B cell (primary cell): Measurements from ENCODE around the gene SMIM1. TPM values are rescaled to one million over a fixed set of nuclear protein-coding genes. Genes with fewer than 3 reads are reported as not detected.
A peak's percentile ranks its signal among the peaks of the same experiment; 100 is the strongest.

ENCODE experiments used
- ATAC-seq: fragments of 200-7000 bp; cut with Tn5 transposase; one replicate; pipeline ENCODE4 v1.10.0; 2021; ENCODE audit warnings: low read depth, mild to moderate bottlenecking, moderate number of reproducible peaks, moderate library complexity
- CTCF ChIA-PET: fragments of 350-600 bp; sonication (Branson Sonifier 250); formaldehyde crosslinking; loops from one replicate; lab custom pipeline; 2021; ENCODE audit warnings: antibody characterized with exemption, inconsistent platforms; lab: Charles Lee
- POLR2A ChIA-PET: fragments of 350-600 bp; sonication (Branson Sonifier 250); formaldehyde crosslinking; loops from one replicate; lab custom pipeline; 2021; ENCODE audit warnings: antibody characterized with exemption; lab: Charles Lee
- DNase-seq: peaks from one replicate; pipeline ENCODE4 v3.0.0; 2013
- H2AFZ ChIP-seq: 2 replicates; pipeline ENCODE4 v1.6.1; 2012; ENCODE audit warnings: mild to moderate bottlenecking, low read depth, low read length; ENCODE audit not compliant: insufficient read depth, poor library complexity, severe bottlenecking
- H3K27ac ChIP-seq, 2 donors: 1 replicate in 1 of 2; 2 replicates in 1 of 2; pipeline ENCODE4 v1.5.1; 2012 to 2013; ENCODE audit warnings: low read length in 2 of 2, mild to moderate bottlenecking in 2 of 2, moderate library complexity in 1 of 2
- H3K27me3 ChIP-seq, 4 experiments: fragments of 200-600 bp in 1 of 4; sonication (generic) in 1 of 4; replicated peaks in 1 of 4; 1 replicate in 2 of 4; 2 replicates in 2 of 4; pipeline versions ENCODE4 v1.6.1 to v1.7.0; 2013 to 2016; ENCODE audit warnings: low read length in 3 of 4, mild to moderate bottlenecking in 2 of 4, mixed read lengths in 1 of 4, moderate library complexity in 1 of 4; ENCODE audit not compliant: insufficient read depth in 4 of 4, control insufficient read depth in 3 of 4; ENCODE audit errors: control extremely low read depth in 1 of 4
- H3K36me3 ChIP-seq, 2 experiments: replicated peaks in 1 of 2; 1 replicate in 1 of 2; 2 replicates in 1 of 2; pipeline versions ENCODE4 v1.6.1 to v1.7.1; 2013; ENCODE audit warnings: low read length in 1 of 2; ENCODE audit not compliant: insufficient read depth in 2 of 2, control insufficient read depth in 1 of 2; ENCODE audit errors: control extremely low read depth in 1 of 2, extremely low read depth in 1 of 2
- H3K4me1 ChIP-seq, 2 donors: fragments of 200-600 bp in 1 of 2; sonication (generic) in 1 of 2; 1 replicate in 1 of 2; 2 replicates in 1 of 2; pipeline versions ENCODE4 v1.5.1 to v1.6.1; 2013 to 2017; ENCODE audit warnings: low read length in 2 of 2; ENCODE audit not compliant: control insufficient read depth in 2 of 2, insufficient read depth in 2 of 2
- H3K4me2 ChIP-seq: replicated peaks from 2 replicates; pipeline ENCODE3; 2012; ENCODE audit warnings: mild to moderate bottlenecking, low read depth, low read length; ENCODE audit not compliant: poor library complexity, severe bottlenecking
- H3K4me3 ChIP-seq, 5 experiments: fragments of 200-600 bp in 1 of 5; sonication (generic) in 1 of 5; 1 replicate in 3 of 5; 2 replicates in 2 of 5; pipeline versions ENCODE4 v1.5.1 to v1.7.0; 2011 to 2016; ENCODE audit warnings: low read length in 4 of 5, mild to moderate bottlenecking in 4 of 5, low read depth in 2 of 5, control low read depth in 1 of 5, moderate library complexity in 1 of 5; ENCODE audit not compliant: insufficient read depth in 1 of 5; ENCODE audit errors: control extremely low read depth in 1 of 5, extremely low read depth in 1 of 5
- H3K79me2 ChIP-seq: fragments of 200-600 bp; sonication (generic); one replicate; pipeline ENCODE4 v1.6.0; 2016; ENCODE audit warnings: low read length; ENCODE audit not compliant: control insufficient read depth, insufficient read depth
- H3K9ac ChIP-seq: fragments of 200-600 bp; sonication (generic); 2 replicates; pipeline ENCODE4 v1.6.1; 2017; ENCODE audit warnings: mild to moderate bottlenecking, low read length, moderate library complexity
- H3K9me3 ChIP-seq, 3 donors: one replicate each; pipeline versions ENCODE4 v1.6.1 to v1.7.1; 2013; ENCODE audit warnings: low read length in 2 of 3; ENCODE audit not compliant: control insufficient read depth in 2 of 3, insufficient read depth in 1 of 3; ENCODE audit errors: control extremely low read depth in 1 of 3
- H4K20me1 ChIP-seq: 2 replicates; pipeline ENCODE4 v1.6.0; 2012; ENCODE audit warnings: mild to moderate bottlenecking, low read length; ENCODE audit not compliant: insufficient read depth, control insufficient read depth, poor library complexity, severe bottlenecking
- H3K27ac Mint-ChIP-seq: one replicate; pipeline ENCODE4 v1.8.0; 2021; ENCODE audit warnings: mixed read lengths
- H3K27me3 Mint-ChIP-seq: one replicate; pipeline ENCODE4 v1.8.0; 2021; ENCODE audit warnings: mixed read lengths
- H3K4me1 Mint-ChIP-seq: one replicate; pipeline ENCODE4 v1.8.0; 2021; ENCODE audit warnings: mixed read lengths
- H3K4me3 Mint-ChIP-seq: one replicate; pipeline ENCODE4 v1.8.0; 2021; ENCODE audit warnings: mixed read lengths
- H3K9me3 Mint-ChIP-seq: one replicate; pipeline ENCODE4 v1.8.0; 2022; ENCODE audit warnings: mixed read lengths; ENCODE audit not compliant: insufficient read depth
- EZH2 ChIP-seq: IDR thresholded peaks from 2 replicates; pipeline ENCODE4 v1.6.1; 2012; ENCODE audit warnings: borderline replicate concordance, low read depth, mild to moderate bottlenecking, moderate library complexity, low read length; ENCODE audit not compliant: insufficient read depth, poor library complexity, severe bottlenecking
- WGBS: methylation state at CpG from one replicate; pipeline ENCODE4 v1.1.5; 2013; ENCODE audit warnings: missing lambda C conversion rate; ENCODE audit not compliant: insufficient coverage; 5-methylcytosine and 5-hydroxymethylcytosine counted together
- intact Hi-C: fragments of 100-400 bp; cut with micrococcal nuclease; formaldehyde crosslinking; loops from one replicate; pipeline ENCODE4 v1.10.0; 2022
- polyA plus RNA-seq: library from polyadenylated mRNA; depleted of rRNA; stranded (reverse); fragments of >200 nt; gene quantifications from 2 replicates; pipeline ENCODE4 v1.2.3, GENCODE V29; 2012
- total RNA-seq, 2 donors: library from RNA; stranded (reverse); fragments of 120-200 nt in 1 of 2; gene quantifications; 1 replicate in 1 of 2; 2 replicates in 1 of 2; pipeline versions ENCODE4 v1.2.3 to v1.2.4, GENCODE V29; 2013 to 2022
- TF ChIP-seq, protein P1 (sequence below): fragments of 200-600 bp; IDR thresholded peaks from one replicate; pipeline ENCODE4 v1.8.0; 2022; ENCODE audit warnings: antibody characterized with exemption, mild to moderate bottlenecking

Gene SMIM1
- total and polyA plus RNA-seq, 2 donors (not counting 1 experiment from before 2014, with no cell fraction given), result 2.6 to 9.0 TPM

DNA sequence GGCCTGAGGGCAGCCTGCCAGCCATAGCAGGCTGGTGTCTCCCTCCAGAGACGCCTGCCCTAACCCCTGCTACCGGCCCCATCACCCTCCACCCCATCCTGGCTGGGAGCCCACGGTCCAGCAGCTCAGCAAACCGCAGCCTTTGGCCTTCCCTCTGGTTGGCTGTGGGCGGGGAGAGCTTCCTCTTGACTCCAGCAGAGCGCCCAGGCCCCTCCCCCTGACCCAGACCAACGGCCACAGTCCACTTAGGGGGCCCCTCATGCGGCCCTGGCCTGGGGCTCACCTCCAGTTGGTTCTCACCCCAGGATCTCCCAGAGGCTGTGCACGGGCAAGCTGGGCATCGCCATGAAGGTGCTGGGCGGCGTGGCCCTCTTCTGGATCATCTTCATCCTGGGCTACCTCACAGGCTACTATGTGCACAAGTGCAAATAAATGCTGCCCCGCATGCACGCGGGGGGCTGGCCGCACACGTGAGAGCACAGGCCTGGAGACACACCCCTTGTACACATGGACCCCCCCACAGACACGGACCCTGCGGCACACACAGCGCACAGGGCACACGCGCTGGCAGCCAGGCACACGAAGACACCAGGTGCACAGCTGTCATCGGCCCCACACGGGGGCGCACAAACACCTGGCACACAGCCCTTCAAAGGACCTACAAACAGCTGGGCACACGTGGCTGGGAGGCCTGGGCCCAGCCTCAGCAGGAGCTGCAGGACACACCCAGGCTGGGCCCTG is 3.1 kb downstream of the SMIM1 start:
- no peak overlapping the region for H2AFZ ChIP-seq
- H3K9me3 Mint-ChIP-seq, result no peaks in the 10 kb centered on the region
- H3K9me3 ChIP-seq, result no peaks in the 10 kb centered on the region
- H3K4me3 ChIP-seq, result no peak overlapping the region
- POLR2A ChIA-PET, result no interaction called here
- H3K4me1 Mint-ChIP-seq, result peaks cover 21% of the 10 kb centered on the region
- H3K27ac ChIP-seq, result no peak overlapping the region
- H3K27ac Mint-ChIP-seq, result peak overlapping the region; percentile 50
- H4K20me1 ChIP-seq, result no peaks in the 10 kb centered on the region
- CTCF ChIA-PET, result interaction anchor here (0.9 to 2.2 kb wide), 5 partner anchors 18 to 121 kb away, joined by 3 to 14 read pairs (median 4); partner anchors contain the start of gene LRRC47
- no peaks in the 10 kb centered on the region for H3K27me3 Mint-ChIP-seq
- no peaks in the 10 kb centered on the region for H3K27me3 ChIP-seq
- no peak overlapping the region for H3K9ac ChIP-seq
- peak overlapping the region; percentile 43 for H3K4me2 ChIP-seq
- peaks cover 19 to 33% of the 10 kb centered on the region in 2 donors for H3K4me1 ChIP-seq
- 28% methylated on average over 26 of the region's 27 CpGs for WGBS
- no peaks in the 10 kb centered on the region for H3K79me2 ChIP-seq
- intact Hi-C loops, result no loop called here
- H3K4me3 Mint-ChIP-seq, result peak overlapping the region; percentile 53
- TF ChIP-seq, protein P1, sequence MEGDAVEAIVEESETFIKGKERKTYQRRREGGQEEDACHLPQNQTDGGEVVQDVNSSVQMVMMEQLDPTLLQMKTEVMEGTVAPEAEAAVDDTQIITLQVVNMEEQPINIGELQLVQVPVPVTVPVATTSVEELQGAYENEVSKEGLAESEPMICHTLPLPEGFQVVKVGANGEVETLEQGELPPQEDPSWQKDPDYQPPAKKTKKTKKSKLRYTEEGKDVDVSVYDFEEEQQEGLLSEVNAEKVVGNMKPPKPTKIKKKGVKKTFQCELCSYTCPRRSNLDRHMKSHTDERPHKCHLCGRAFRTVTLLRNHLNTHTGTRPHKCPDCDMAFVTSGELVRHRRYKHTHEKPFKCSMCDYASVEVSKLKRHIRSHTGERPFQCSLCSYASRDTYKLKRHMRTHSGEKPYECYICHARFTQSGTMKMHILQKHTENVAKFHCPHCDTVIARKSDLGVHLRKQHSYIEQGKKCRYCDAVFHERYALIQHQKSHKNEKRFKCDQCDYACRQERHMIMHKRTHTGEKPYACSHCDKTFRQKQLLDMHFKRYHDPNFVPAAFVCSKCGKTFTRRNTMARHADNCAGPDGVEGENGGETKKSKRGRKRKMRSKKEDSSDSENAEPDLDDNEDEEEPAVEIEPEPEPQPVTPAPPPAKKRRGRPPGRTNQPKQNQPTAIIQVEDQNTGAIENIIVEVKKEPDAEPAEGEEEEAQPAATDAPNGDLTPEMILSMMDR, result peak; percentile 61
- TF ChIP-seq EZH2, result no peak
- DNase-seq, result peak; percentile 67
- no peak for ATAC-seq
- H3K36me3 ChIP-seq, result peaks cover 0 to 9% of the 10 kb centered on the region in 2 experiments
